GM19328 (cell line): ENCODE results near the gene PTGDR2.
"Not testable (repeated sequence)": the region's sequence is repeated elsewhere in the genome, so short reads cannot be mapped to it uniquely, and the experiment has no call there.

Experiments used
- ATAC-seq: cut with Tn5 transposase; IDR thresholded peaks from one replicate; pipeline ENCODE4 v1.9.1; 2021; ENCODE audit warnings: mild to moderate bottlenecking, moderate library complexity; ENCODE audit not compliant: unreplicated experiment

PTGDR2 gene

GRCh38 chr11:60842668-60843600, 12.8 kb downstream of the PTGDR2 start:
- ATAC-seq = peak; percentile 1

- peak; percentile 86 for ATAC-seq
Observed at GRCh38 chr11:60841797-60842667, 13.7 kb downstream of the PTGDR2 start, which contains the start of gene CCDC86. Gene CCDC86, plus strand, starts transcription at chr11:60842113. Its CDS starts 12 bp downstream, at chr11:60842125.

GRCh38 chr11:60840470-60841430, 15.0 kb downstream of the PTGDR2 start:
- ATAC-seq = no peak

GRCh38 chr11:60838132-60838531, 17.6 kb downstream of the PTGDR2 start:
- ATAC-seq = no peak

GRCh38 chr11:60836866-60837515, 18.8 kb downstream of the PTGDR2 start:
- ATAC-seq = no peak

GRCh38 chr11:60835534-60835846, 20.3 kb downstream of the PTGDR2 start:
- no peak for ATAC-seq

- ATAC-seq = no peak
Observed at GRCh38 chr11:60834742-60835533, 20.8 kb downstream of the PTGDR2 start.

- ATAC-seq = no peak
Observed at GRCh38 chr11:60831501-60832079, 24.2 kb downstream of the PTGDR2 start.

- ATAC-seq = no peak
Observed at GRCh38 chr11:60831143-60831500, 24.6 kb downstream of the PTGDR2 start.

- no peak for ATAC-seq
Observed at GRCh38 chr11:60830478-60831142, 25.1 kb downstream of the PTGDR2 start.

- no peak for ATAC-seq
Observed at GRCh38 chr11:60825790-60826189, 30.0 kb downstream of the PTGDR2 start.

GRCh38 chr11:60825118-60825517, 30.6 kb downstream of the PTGDR2 start:
- ATAC-seq = no peak

- ATAC-seq = not testable (repeated sequence)
Observed at GRCh38 chr11:60823745-60824306, 31.9 kb downstream of the PTGDR2 start.

- no peak for ATAC-seq
Observed at GRCh38 chr11:60821827-60822599, 33.7 kb downstream of the PTGDR2 start.

GRCh38 chr11:60818057-60818456, 37.7 kb downstream of the PTGDR2 start:
- no peak for ATAC-seq

- ATAC-seq = no peak
Observed at GRCh38 chr11:60816590-60817157, 39.1 kb downstream of the PTGDR2 start.

- no peak for ATAC-seq
Observed at GRCh38 chr11:60814112-60814511, 41.6 kb downstream of the PTGDR2 start.
